Measurements from ENCODE around the gene ATE1. TPM values are rescaled to one million over a fixed set of nuclear protein-coding genes. Genes with fewer than 3 reads are reported as not detected.

Gene ATE1
- total and polyA plus RNA-seq, 2 donors (not counting 1 experiment from before 2014, with no cell fraction given): 8.2 to 32.0 TPM

GRCh38 chr10:121886997-121887622 is 40.7 kb downstream of the ATE1 start:
- no peaks in the 10 kb centered on the region for H4K20me1 ChIP-seq (ENCODE audit: control insufficient read depth, insufficient read depth, low read length, poor library complexity, severe bottlenecking)
- intact Hi-C loops (cut with micrococcal nuclease): no loop called here
- no peak overlapping the region for H3K9ac ChIP-seq (ENCODE audit: low read length)
- H3K27me3 ChIP-seq (replicated peaks in 1 of 4; ENCODE audit: control extremely low read depth in 1 of 4, control insufficient read depth in 3 of 4, insufficient read depth in 4 of 4, low read length in 3 of 4): no peaks in the 10 kb centered on the region
- no peak overlapping the region for H3K4me3 ChIP-seq (ENCODE audit: control extremely low read depth in 1 of 5, extremely low read depth in 1 of 5, insufficient read depth in 1 of 5, low read depth in 2 of 5, low read length in 4 of 5)
- H2AFZ ChIP-seq (ENCODE audit: insufficient read depth, low read depth, low read length, poor library complexity, severe bottlenecking): no peak overlapping the region
- no peaks in the 10 kb centered on the region for H3K9me3 Mint-ChIP-seq (ENCODE audit: insufficient read depth)
- no peaks in the 10 kb centered on the region for H3K79me2 ChIP-seq (ENCODE audit: control insufficient read depth, insufficient read depth, low read length)
- no peak overlapping the region for H3K4me2 ChIP-seq (replicated peaks; ENCODE audit: low read depth, low read length, poor library complexity, severe bottlenecking)
- no peak overlapping the region for H3K27ac ChIP-seq (ENCODE audit: low read length in 2 of 2)
- H3K36me3 ChIP-seq (replicated peaks in 1 of 2; ENCODE audit: control extremely low read depth in 1 of 2, control insufficient read depth in 1 of 2, extremely low read depth in 1 of 2, insufficient read depth in 2 of 2, low read length in 1 of 2): no peaks in the 10 kb centered on the region
- H3K4me1 ChIP-seq (ENCODE audit: control insufficient read depth in 2 of 2, insufficient read depth in 2 of 2, low read length in 2 of 2): no peaks in the 10 kb centered on the region
- H3K4me1 Mint-ChIP-seq: no peaks in the 10 kb centered on the region
- H3K9me3 ChIP-seq (ENCODE audit: control extremely low read depth in 1 of 3, control insufficient read depth in 2 of 3, insufficient read depth in 1 of 3, low read length in 2 of 3): no peaks in the 10 kb centered on the region
- TF ChIP-seq EZH2 (IDR thresholded peaks at IDR 0.05; ENCODE audit: borderline replicate concordance, insufficient read depth, low read depth, low read length, poor library complexity, severe bottlenecking): no peak
- TF ChIP-seq, protein P1, sequence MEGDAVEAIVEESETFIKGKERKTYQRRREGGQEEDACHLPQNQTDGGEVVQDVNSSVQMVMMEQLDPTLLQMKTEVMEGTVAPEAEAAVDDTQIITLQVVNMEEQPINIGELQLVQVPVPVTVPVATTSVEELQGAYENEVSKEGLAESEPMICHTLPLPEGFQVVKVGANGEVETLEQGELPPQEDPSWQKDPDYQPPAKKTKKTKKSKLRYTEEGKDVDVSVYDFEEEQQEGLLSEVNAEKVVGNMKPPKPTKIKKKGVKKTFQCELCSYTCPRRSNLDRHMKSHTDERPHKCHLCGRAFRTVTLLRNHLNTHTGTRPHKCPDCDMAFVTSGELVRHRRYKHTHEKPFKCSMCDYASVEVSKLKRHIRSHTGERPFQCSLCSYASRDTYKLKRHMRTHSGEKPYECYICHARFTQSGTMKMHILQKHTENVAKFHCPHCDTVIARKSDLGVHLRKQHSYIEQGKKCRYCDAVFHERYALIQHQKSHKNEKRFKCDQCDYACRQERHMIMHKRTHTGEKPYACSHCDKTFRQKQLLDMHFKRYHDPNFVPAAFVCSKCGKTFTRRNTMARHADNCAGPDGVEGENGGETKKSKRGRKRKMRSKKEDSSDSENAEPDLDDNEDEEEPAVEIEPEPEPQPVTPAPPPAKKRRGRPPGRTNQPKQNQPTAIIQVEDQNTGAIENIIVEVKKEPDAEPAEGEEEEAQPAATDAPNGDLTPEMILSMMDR (IDR thresholded peaks at IDR 0.05): peak; percentile 64
- ChIA-PET POLR2A (interaction anchor here (0.7 kb wide), 1 partner anchor 164 kb away, joined by 3 read pairs; no protein-coding TSS in a partner anchor), CTCF (interaction anchor here (0.7 to 6.0 kb wide), 8 partner anchors 10 to 945 kb away, joined by 3 to 24 read pairs (median 4); no protein-coding TSS in a partner anchor)
- peak; percentile 32 for DNase-seq
- 53% methylated on average over 5 of the region's 7 CpGs for WGBS (ENCODE audit: insufficient coverage)
- no peak overlapping the region for H3K27ac Mint-ChIP-seq
- H3K27me3 Mint-ChIP-seq: no peaks in the 10 kb centered on the region
- ATAC-seq (ENCODE audit: low read depth): no peak
- H3K4me3 Mint-ChIP-seq: no peak overlapping the region

- no peak overlapping the region for H3K4me3 ChIP-seq (ENCODE audit: control extremely low read depth in 1 of 5, extremely low read depth in 1 of 5, insufficient read depth in 1 of 5, low read depth in 2 of 5, low read length in 4 of 5)
- no peak overlapping the region for H3K27ac Mint-ChIP-seq
- CTCF ChIA-PET: interaction anchor here (0.6 to 6.0 kb wide), 6 partner anchors 14 to 944 kb away, joined by 3 to 24 read pairs (median 5); no protein-coding TSS in a partner anchor
- TF ChIP-seq EZH2 (IDR thresholded peaks at IDR 0.05; ENCODE audit: borderline replicate concordance, insufficient read depth, low read depth, low read length, poor library complexity, severe bottlenecking): no peak
- TF ChIP-seq, protein P1 (IDR thresholded peaks at IDR 0.05): no peak
- H3K4me3 Mint-ChIP-seq: no peak overlapping the region
- no peak for DNase-seq
- no peaks in the 10 kb centered on the region for H3K4me1 Mint-ChIP-seq
- POLR2A ChIA-PET: no interaction called here
- no peak for ATAC-seq (ENCODE audit: low read depth)
- no peak overlapping the region for H3K27ac ChIP-seq (ENCODE audit: low read length in 2 of 2)
- H2AFZ ChIP-seq (ENCODE audit: insufficient read depth, low read depth, low read length, poor library complexity, severe bottlenecking): no peak overlapping the region
- no peak overlapping the region for H3K9ac ChIP-seq (ENCODE audit: low read length)
- H3K36me3 ChIP-seq (replicated peaks in 1 of 2; ENCODE audit: control extremely low read depth in 1 of 2, control insufficient read depth in 1 of 2, extremely low read depth in 1 of 2, insufficient read depth in 2 of 2, low read length in 1 of 2): no peaks in the 10 kb centered on the region
- H3K4me1 ChIP-seq (ENCODE audit: control insufficient read depth in 2 of 2, insufficient read depth in 2 of 2, low read length in 2 of 2): no peaks in the 10 kb centered on the region
- no peaks in the 10 kb centered on the region for H3K27me3 ChIP-seq (replicated peaks in 1 of 4; ENCODE audit: control extremely low read depth in 1 of 4, control insufficient read depth in 3 of 4, insufficient read depth in 4 of 4, low read length in 3 of 4)
- intact Hi-C loops (cut with micrococcal nuclease): no loop called here
- H3K27me3 Mint-ChIP-seq: no peaks in the 10 kb centered on the region
- H3K9me3 ChIP-seq (ENCODE audit: control extremely low read depth in 1 of 3, control insufficient read depth in 2 of 3, insufficient read depth in 1 of 3, low read length in 2 of 3): no peaks in the 10 kb centered on the region
- no CpG with 5 or more reads among the region's 5 CpGs for WGBS (ENCODE audit: insufficient coverage)
- H3K9me3 Mint-ChIP-seq (ENCODE audit: insufficient read depth): no peaks in the 10 kb centered on the region
- no peaks in the 10 kb centered on the region for H3K79me2 ChIP-seq (ENCODE audit: control insufficient read depth, insufficient read depth, low read length)
- H4K20me1 ChIP-seq (ENCODE audit: control insufficient read depth, insufficient read depth, low read length, poor library complexity, severe bottlenecking): no peaks in the 10 kb centered on the region
- H3K4me2 ChIP-seq (replicated peaks; ENCODE audit: low read depth, low read length, poor library complexity, severe bottlenecking): no peak overlapping the region
These were observed 41.6 kb downstream of the ATE1 start for GRCh38 chr10:121886181-121886580.

Measured in B cell (primary cell).